HG03442 (cell line): ENCODE data around the gene BRAF.
A peak's percentile ranks its signal among the peaks of the same experiment; 100 is the strongest.
"Not testable (repeated sequence)": the region's sequence is repeated elsewhere in the genome, so short reads cannot be mapped to it uniquely, and the experiment has no call there.

Experiments used
- ATAC-seq: cut with Tn5 transposase; IDR thresholded peaks from one replicate; pipeline ENCODE4 v1.9.1; 2021; ENCODE audit warnings: mild to moderate bottlenecking, moderate library complexity; ENCODE audit not compliant: unreplicated experiment

BRAF gene

DNA sequence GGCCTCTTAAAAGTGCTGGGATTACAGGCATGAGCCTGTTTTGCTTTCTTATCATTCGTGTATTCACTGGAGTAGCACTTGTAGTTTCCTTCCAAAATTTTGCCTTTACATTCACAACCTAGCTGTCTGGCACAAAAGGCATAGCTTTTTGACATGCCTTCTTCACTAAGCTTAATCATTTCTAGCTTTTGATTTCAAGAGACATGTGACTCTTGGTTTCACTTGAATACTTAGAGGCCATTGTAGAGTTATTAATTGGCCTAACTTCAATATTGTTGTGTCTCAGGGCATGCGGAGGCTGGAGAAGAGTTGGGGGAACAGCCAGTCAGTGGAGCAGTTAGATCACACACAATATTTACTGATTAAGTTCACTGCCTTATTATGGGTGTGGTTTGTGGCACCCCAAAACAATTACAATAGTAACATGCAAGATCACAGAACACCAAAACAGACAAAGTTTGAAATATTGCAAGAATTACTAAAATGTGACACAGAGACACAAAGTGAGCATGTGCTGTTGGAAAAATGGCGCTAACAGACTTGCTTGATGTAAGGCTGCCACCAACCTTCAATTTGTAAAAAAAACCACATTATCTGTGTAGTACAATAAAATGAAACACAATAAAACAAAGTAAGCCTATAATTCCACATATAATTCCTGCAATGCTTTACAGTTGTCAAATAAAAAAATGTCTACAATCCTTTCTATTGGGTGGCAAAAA lies 43.1 kb downstream of the BRAF start:
- ATAC-seq: peak; percentile 57

DNA sequence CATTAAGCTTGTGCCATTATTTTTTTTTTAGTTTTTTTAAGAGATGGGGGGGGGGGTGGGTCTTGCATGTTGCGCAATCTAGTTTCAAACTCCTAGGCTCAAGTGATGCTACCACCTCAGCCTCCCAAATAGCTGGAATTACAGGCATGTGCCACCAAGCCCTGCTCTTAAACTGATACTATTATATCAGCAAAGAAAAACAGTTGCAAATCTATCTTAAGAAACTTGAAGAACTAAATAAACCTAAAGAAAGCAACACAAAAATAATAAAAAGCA lies 47.5 kb downstream of the BRAF start:
- no peak for ATAC-seq

DNA sequence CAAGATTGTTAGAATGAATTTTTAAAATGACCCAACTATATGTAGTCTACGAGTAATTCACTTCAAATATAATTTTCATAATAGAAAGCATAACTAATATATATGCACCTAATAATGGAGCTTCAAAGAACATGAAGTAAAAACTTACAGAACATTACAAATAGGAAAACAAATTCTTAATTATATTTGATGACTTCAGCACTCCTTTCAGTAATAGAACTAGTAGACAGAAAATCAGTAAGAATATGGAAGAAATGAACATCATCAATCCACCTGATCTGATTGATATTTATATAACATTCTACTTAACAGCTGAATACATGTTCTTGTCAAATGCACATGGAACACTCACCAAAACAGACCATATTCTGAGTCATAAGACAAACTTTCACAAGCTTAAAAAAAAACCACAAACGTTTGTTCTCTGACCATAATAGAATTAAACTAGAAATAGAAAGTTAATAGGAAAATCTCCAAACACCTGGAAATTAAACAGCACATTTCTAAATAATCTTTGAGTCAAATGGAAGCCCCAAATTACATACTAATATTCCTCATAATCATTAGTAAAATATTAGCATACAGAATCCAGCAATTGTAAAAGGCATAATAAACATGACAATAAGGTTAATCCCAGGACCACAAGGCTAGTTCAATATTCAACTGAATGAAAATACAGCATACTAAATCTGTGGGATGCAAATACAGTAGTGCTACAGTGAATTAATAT lies 48.0 kb downstream of the BRAF start:
- ATAC-seq: peak; percentile 83

DNA sequence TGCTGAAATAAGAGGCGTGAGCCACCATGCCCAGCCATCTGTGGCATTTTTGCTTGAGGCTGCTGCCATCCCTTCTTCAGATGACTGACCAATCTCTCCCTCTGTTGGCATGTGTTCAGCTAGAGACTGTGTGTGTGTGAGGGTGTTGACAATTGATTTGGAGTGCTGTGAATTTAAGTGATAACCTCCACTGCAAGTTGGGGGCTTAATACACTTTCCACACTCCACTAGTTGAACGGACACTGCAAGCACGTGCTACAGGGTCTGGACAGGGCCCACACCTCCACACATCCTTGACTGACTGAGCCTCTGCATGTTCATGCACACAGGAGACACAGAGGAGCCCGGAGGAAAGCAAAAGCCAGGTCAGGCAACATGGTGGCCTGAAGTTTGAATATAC lies 51.3 kb downstream of the BRAF start:
- ATAC-seq: no peak

DNA sequence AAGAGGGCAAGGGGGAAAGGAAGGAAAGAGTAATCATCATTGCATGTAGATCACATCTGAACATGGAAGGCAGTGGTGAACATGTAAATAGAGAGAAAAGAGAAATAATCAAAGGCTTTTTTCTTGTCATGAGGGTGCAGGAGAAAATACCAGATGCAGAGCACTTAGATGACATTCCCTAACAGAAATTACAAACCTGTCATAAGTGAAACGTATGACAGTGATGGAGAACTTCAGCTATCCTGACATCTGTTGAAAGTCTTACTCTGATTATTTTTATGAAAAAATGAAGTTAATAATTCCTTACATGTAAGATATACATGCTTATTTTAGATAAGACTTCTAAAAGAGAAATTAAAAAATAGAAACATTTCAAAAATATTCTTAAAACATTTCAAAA lies 54.7 kb downstream of the BRAF start:
- no peak for ATAC-seq

DNA sequence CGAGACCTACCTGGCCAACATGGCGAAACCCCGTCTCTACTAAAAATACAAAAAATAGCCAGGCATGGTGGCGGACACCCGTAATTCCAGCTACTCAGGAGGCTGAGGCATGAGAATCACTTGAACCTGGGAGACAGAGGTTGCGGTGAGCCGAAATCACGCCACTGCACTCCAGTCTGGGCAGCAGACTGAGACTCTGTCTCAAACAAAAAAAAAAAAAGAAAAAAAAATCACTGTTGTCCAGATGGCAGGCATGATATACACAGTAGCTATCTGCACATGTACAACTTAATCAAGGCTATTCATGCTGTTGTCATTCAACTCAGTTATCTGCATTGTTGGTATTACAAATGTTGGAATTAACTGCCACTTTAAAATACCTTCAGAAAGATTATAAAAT lies 55.3 kb downstream of the BRAF start:
- no peak for ATAC-seq

DNA sequence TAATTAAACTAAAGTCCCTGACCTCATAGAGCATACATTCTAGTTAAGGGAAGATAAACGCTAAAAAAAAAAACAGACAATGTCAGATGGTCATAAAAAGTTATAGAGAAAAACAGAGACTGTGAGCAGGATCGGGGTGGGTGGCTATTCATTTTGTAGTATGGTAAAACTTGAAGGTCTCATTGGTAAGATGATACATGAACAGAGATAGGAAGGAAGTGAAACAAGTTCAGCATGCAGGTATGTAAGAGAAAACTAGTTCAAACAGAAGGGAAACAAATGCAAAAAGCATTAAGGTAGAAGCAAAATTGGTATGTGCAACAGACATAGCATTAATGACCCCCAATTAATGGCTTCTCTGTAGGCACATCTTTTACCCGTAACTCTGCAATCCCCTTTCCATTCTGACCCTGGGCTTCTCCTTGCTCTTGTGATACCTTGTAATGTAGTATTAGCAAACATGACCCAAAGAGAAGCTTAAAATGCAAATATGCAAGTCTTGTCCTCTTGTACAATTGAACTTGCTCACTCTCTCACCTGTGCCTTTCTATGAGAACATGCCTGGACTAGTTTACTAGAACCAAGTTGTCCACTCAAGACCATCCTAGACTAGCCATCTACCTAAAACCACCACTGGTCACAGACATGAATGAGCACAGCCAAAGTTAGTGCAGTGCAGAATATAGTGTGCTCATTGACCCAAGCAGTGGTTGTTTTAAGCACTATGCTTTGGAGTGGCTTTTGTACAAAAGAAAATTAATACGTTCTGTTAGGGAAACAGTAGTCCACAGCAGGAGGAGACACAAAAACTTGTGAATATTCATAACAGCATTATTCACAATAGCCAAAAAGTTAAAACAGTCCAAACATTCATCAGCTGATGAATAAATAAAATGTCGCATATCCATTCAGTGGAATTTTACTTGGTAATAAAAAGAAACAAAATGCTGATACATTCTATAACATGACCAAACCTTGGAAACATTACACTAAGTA lies 57.0 kb downstream of the BRAF start:
- no peak for ATAC-seq

DNA sequence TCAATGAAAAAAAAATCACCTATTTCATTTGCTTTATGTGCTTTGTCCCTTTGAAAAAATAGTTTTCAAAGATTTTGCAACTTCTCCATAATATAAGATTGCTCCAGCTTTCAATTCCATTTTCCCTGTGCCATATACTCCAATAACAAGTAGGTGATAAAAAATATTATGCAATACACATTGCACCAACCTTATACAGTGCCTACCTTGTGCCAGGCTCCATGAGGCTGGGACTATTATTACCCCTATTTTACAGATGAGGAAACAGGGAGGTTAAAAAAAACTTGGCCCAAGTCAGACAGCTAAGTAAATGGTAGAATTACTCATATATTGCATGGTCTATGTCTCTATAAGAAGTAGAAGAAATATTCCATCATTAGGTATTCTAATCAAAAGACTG lies 57.8 kb downstream of the BRAF start:
- ATAC-seq: no peak

DNA sequence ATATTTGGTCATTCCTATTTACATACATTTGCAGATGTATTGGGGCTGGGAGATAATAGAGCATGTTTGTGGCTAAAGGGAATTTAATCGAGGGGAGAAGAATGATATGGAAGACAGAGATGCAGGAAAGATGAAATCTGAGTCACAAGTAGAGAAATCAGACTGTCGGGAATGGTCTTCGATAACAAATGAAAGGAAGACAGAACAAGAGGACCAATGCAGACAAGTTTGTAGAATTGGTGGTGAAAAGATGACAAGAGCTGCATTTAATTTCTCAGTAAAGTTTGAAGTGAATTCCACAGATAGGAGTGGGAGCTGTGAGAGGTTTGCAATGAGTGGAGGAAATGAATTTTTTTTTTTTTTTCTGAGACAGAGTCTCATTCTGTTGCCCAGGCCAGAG lies 60.0 kb downstream of the BRAF start:
- no peak for ATAC-seq

DNA sequence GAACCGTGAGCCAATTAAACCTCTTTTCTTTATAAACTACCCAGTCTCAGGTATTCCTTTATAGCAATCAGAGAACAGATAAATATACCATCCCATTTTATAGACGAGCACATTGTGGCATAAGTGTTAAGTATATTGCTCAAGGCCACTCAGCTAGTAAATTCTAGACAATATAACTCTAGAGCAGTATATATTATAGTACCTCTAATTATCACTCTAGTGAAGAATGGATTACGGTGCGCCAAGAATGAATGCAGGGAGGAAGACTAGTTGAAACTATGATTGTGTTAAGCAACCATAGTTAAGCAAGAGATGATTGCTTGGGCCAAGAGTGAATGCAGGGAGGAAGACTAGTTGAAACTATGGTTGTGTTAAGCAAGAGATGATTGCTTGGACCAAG lies 60.9 kb downstream of the BRAF start:
- ATAC-seq: no peak

DNA sequence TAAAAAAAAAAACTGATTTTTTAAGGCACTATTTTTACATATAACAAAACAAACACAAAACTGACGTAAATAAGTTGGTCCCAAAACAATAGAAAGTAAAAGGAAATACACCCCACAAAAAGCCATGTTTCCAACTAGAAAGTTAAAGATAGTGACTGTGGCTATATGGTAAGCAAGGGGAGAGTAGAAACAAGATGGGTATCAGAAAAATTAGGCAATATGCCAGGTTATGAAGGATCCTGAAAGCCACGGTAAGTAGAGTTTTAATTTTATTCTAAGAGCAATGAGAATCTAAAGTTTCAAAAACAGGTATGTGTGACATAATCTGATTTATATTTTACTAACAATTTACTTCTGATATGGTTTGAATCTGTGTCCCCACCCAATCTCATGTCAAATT lies 61.5 kb downstream of the BRAF start:
- no peak for ATAC-seq

DNA sequence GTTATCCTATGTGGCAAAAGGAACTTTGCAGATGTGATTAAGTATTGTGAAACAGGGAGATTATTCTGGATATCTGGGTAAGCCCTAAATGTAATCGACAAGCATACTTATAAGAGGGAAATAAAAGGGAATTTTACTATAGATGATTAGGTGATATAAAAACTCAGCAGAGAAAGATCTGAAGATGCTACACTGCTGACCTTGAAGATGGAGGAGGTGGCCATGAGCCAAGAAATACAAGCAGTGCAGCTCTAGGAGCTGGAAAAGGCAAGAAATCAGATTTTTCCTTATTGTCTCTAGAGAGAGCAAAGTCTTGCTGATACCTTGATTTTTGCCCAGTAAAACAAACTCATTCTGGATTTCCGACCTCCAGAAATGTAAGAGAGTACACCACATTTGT lies 67.7 kb downstream of the BRAF start:
- no peak for ATAC-seq

DNA sequence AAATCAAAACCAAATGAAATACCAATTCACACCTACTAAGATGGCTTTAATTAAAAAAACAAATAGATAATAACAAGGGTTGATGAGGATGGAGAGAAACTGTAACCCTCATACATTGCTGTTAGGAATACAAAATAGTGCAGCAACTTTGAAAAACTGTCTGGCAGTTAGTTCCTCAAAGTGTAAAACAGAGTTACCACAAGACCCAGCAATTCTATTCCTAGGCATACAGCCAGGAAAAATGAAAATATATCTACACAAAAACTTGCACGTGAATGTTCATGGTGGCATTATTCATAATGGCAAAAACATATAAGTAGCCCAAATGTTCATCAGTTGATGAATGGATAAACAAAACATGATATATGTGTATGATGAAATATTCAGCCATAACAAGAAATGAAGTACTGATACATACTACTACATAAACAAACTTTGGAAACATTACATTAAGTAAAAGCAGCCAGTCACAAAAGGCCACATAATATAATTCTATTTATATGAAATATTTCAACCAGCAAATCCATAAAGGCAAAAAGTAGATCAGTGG lies 83.5 kb downstream of the BRAF start:
- no peak for ATAC-seq

DNA sequence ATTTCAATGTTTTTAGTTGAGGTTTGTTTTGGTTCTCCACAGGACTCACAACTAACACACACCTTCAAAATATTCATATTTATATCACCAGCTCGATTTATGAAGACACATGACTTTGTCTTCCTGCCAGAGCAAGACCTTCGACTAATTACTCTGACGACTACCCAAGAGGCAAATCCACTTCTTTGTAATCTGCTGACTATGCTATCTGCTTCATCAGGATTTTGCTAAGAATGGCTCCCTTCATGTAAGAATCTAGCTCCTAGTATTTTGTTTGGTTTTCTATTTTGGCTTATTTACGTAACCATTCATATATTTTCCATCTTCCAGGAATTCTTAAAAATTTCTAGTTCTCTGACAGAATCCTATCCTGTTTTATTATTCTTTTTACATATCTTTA lies 93.0 kb downstream of the BRAF start:
- no peak for ATAC-seq

DNA sequence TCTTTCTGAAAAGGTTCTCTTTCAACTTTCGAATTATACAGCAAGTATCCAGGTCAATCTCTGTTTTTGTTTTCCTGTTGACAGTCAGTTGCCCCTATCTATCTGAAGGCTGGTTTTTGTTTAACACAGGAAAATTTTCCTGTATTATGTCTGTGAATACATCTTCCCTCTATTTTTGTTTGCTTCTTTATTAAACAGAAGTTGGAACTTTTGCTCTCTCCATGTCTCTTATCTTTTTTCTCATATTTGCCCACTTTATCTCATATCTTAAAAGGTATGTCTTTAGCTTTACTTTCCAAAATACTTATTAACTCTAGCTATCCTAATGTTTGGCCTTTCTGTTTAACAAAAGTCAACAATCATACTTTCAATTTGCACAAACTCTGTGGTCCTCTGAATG lies 95.0 kb downstream of the BRAF start:
- no peak for ATAC-seq

DNA sequence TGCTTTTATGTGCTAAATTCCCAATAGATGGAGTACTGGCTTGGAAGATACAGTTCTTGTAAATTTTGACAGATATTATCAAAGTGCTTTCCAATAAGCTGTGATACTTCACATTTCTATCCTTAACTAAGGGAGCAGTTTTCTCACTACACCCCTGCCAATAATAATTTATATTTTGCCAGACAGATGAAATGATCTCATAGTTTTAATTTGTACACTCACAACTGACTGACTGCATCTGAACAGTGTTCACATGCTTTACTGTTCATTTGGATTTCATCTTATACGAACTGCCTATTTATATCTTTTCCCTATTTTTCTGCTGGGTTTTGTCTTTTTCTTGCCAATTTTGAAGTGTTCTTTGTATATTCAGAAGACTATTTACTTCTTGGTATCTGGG lies 96.0 kb downstream of the BRAF start:
- ATAC-seq: no peak

DNA sequence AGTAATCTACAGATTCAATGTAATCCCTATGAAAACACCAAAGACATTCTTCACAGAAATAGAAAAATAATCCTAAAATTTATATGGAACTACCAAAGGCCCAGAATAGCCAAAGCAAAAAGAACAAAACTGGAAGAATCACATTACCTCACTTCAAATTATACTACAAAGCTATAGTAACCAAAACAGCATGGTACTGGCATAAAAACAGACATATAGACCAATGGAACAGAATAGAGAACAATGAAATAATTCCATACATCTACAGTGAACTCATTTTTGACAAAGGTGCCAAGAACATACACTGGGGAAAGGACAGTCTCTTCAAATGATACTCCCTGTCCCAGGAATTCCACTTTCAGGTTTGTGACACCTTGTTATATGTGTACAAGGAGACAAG lies 107.3 kb downstream of the BRAF start:
- ATAC-seq: not testable (repeated sequence)

DNA sequence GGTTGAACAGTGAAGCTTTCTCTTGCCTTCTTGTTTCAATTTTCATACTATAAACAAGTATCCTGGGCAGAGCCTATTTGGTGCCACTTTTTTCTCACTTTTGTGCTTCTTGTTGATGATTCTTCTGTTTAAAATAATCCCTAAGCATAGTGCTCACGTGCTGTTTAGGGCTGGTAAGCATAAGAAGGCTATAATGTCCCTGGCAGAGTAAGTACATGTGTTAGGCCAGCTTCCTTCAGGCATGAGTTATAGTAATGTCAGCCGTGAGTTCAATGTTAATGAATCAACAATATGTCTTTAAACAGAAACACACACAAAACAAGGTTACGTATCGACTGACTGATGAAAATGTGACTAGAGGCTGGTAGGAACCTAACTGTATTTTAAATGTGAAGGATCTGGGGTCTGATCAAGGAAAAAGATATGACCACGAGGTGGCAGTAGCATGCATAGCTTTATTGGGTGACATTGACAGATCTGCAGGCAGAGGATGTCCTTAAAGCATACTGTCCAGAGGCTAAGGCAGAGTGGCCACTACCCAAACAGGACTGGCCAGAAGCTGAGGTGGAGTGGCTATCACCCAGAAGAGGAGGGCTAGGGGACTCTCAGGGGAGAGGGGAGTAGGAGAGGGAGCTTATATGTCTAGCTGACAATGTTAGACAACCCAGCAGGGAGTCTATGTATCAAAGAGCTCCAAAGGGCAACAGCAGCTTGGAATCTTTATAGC lies 113.7 kb downstream of the BRAF start:
- ATAC-seq: peak; percentile 81

DNA sequence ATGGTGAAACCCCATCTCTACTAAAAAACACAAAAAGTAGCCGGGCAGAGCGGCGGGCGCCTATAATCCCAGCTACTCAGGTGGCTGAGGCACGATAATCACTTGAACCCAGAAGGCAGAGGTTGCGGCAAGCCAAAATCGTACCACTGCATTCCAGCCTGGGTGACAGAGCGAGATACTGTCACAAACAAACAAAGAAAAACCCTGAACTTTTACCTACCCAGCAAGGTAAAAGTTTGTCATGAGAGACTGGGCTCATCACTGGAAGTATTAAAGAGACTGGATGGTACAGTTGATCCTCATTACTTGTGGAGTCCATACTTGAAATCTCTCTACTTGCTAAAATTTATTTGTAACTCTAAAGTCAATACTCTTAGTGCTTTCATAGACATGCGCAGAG lies 114.3 kb downstream of the BRAF start:
- no peak for ATAC-seq

DNA sequence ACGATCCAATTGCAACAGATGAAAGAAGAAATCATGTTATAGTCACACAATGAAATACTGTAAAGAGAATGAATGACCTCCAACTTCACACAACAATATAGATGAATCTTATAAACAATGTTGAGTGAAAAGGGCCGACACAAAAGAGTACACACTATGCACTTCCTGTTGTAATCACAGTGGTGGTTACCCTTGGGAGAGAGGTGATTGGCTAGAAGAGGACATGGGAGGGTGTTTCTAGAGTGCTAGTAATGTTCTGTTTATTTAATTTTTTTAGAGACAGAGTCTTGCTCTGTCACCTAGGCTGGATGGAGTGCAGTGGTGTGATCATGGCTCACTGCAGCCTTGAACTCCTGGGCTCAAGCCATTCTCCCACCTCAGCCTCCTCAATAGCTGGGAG lies 145.8 kb downstream of the BRAF start:
- no peak for ATAC-seq

DNA sequence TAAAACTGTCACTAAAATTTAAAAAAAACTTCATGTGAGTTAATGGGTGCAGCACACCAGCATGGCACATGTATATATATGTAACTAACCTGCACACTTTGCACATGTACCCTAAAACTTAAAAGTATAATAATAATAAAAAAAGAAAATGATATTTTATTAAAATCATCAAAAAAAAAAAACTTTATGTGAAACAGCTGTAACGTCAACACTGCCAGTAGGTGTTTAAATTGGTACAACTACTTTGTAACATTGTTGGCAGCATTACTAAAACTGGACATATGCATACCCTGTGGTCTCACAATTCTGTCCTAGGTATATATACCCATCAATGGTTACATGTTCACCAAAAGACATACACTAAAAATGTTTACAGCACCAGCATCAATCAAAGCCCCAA lies 146.2 kb downstream of the BRAF start:
- no peak for ATAC-seq
